Mammary epithelial cell (primary cell): ENCODE measurements around the gene ZNF750.

Experiments
- CTCF ChIP-seq, 2 donors: IDR thresholded peaks in 1 of 2; conservative IDR thresholded peaks in 1 of 2; 2 replicates each; pipeline ENCODE4 v1.5.1; 2011 to 2012; ENCODE audit warnings: inconsistent platforms in 2 of 2, low read length in 2 of 2, mild to moderate bottlenecking in 2 of 2, control low read depth in 1 of 2, low read depth in 1 of 2; ENCODE audit not compliant: insufficient read depth in 1 of 2; ENCODE audit errors: extremely low read depth in 1 of 2
- EZH2 ChIP-seq: IDR thresholded peaks from 2 replicates; pipeline ENCODE4 v1.6.1; 2012; ENCODE audit warnings: low read length, inconsistent platforms, borderline replicate concordance

- TF ChIP-seq CTCF (conservative IDR thresholded peaks at IDR 0.05 in 1 of 2, IDR thresholded peaks at IDR 0.05 in 1 of 2; ENCODE audit: extremely low read depth in 1 of 2, insufficient read depth in 1 of 2, low read depth in 1 of 2, low read length in 2 of 2), result no peak
- TF ChIP-seq EZH2, result no peak
Observed at GRCh38 chr17:82808006-82808405, 31.8 kb downstream of the ZNF750 start.
